Stomach (tissue), 4 donors: ENCODE measurements around the gene MAGI2.

Experiments
- CTCF ChIP-seq, 7 experiments: fragments of 450-650 bp in 4 of 7; fragments of 200-600 bp in 3 of 7; sonication (generic) in 3 of 7; IDR thresholded peaks; one replicate each; pipeline ENCODE4 v1.5.1; 2016 to 2019; ENCODE audit warnings: antibody characterized with exemption in 7 of 7, control low read depth in 2 of 7, mild to moderate bottlenecking in 1 of 7
- EP300 ChIP-seq: sonication (generic); formaldehyde crosslinking; IDR thresholded peaks from one replicate; pipeline ENCODE4 v1.6.1; 2017; ENCODE audit warnings: antibody characterized with exemption
- POLR2A ChIP-seq, 4 donors: fragments of 450-650 bp; IDR thresholded peaks; one replicate each; pipeline ENCODE4 v1.6.1; 2016; ENCODE audit warnings: antibody characterized with exemption in 4 of 4, control low read depth in 2 of 4, mild to moderate bottlenecking in 1 of 4, moderate library complexity in 1 of 4
- POLR2AphosphoS5 ChIP-seq, 3 donors: sonication (generic); formaldehyde crosslinking; IDR thresholded peaks; one replicate each; pipeline ENCODE4 v1.6.1; 2016; ENCODE audit warnings: antibody characterized with exemption in 3 of 3

GRCh38 chr7:78194611-78195010 lies 1258.9 kb downstream of the MAGI2 start:
- no peak for TF ChIP-seq CTCF (IDR thresholded peaks at IDR 0.05)
- no peak for TF ChIP-seq POLR2A (IDR thresholded peaks at IDR 0.05)
- no peak for TF ChIP-seq POLR2AphosphoS5 (IDR thresholded peaks at IDR 0.05)
- no peak for TF ChIP-seq EP300
